ENCODE data around the gene SUN2. TPM values are rescaled to one million over a fixed set of nuclear protein-coding genes. Genes with fewer than 3 reads are reported as not detected.
"Not testable (repeated sequence)": the region's sequence is repeated elsewhere in the genome, so short reads cannot be mapped to it uniquely, and the experiment has no call there.

The SUN2 gene
- total and polyA plus RNA-seq, 10 of the 15 experiments (the other 5 are each of a cell fraction or from before 2014, with no cell fraction given), result 0.18 to 107 (median 35.9) TPM

DNA sequence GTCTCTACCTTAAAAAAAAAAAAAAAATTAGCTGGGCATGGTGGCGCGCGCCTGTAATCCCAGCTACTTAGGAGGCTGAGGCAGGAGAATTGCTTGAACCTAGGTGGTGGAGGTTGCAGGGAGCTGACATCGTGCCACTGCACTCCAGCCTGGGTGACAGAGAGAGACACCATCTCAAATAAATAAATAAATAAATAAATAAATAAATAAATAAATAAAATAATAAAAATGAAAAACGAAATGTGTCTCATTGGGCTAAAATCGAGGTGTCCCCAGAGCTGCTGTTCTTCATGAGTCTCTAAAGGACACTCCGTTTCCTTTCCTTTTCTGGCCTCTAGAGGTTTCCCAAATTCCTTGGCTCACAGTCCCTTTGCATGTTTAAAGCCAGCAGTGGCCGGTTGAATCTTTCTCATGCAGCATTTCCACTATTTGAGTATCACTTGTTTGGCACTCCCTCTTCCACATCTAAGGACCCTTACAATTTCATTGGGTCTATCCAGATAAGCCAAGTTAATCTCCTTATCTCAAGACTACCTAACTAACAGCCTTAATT is 49.3 kb upstream of the SUN2 start:
- intact Hi-C loops (cut with micrococcal nuclease; ENCODE audit: unreplicated experiment); H3K27me3 ChIP-seq (replicated peaks in 1 of 2; ENCODE audit: control insufficient read depth in 2 of 2, insufficient read depth in 2 of 2, low read length in 1 of 2); POLR2A ChIA-PET; ATAC-seq; H3K4me1 ChIP-seq (ENCODE audit: control insufficient read depth, insufficient read depth, low read length); H3K36me3 ChIP-seq (ENCODE audit: control insufficient read depth in 2 of 2, insufficient read depth in 2 of 2, low read length in 1 of 2); H2AFZ ChIP-seq (ENCODE audit: control insufficient read depth, low read depth, low read length); DNase-seq (ENCODE audit: low read depth, low spot score); RAD21 ChIA-PET (ENCODE audit: unreplicated experiment); FAIRE-seq; H3K9me3 ChIP-seq (replicated peaks; ENCODE audit: control insufficient read depth, insufficient read depth, low read length); CTCF ChIA-PET; BruUV-seq (replicated peaks); H3K9ac ChIP-seq (ENCODE audit: control insufficient read depth, insufficient read depth, low read length); H3K79me2 ChIP-seq (ENCODE audit: control insufficient read depth, insufficient read depth, low read length); H3K4me3 ChIP-seq; H3K4me2 ChIP-seq (ENCODE audit: control insufficient read depth, insufficient read depth); in situ Hi-C loops (cut with MboI); H3K27ac ChIP-seq (ENCODE audit: control insufficient read depth, insufficient read depth); H4K20me1 ChIP-seq (ENCODE audit: control insufficient read depth, insufficient read depth): not testable (repeated sequence)
- 43% methylated on average over 8 of the region's 8 CpGs for WGBS (ENCODE audit: insufficient coverage, insufficient replicate concordance, low lambda C conversion rate, missing lambda C conversion rate)
- SMC1A ChIA-PET (ENCODE audit: uncharacterized antibody, unreplicated experiment), result interaction anchor here (0.8 kb wide), 1 partner anchor 49 kb away, joined by 4 read pairs; no protein-coding TSS in a partner anchor

DNA sequence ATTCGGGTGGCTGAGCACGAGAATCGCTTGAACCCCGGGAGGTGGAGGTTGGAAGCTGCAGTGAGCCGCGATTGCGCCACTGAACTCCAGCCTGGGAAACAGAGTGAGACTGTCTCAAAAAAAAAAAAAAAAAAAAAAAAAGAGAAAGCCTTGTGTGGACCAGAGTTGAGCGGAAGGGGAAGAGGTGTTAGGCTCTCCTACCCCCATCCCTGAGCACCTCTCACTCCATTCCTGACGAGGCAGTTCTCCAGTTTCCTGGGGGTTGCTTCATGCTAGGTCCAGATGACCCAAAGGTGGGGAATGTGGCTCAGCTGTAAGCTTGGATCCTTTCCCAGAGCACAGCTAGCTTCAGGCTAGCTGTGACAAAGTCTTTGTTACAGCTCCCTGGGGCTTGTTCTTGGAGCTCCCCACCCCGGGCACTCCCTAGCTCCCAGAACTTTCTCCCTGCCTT is 46.9 kb upstream of the SUN2 start:
- Histone ChIP-seq H3K4me2 (ENCODE audit: control insufficient read depth, insufficient read depth) (no peak overlapping the region), H3K27me3 (replicated peaks in 1 of 2; ENCODE audit: control insufficient read depth in 2 of 2, insufficient read depth in 2 of 2, low read length in 1 of 2) (no peaks in the 10 kb centered on the region; a peak in 1 of 4 replicates), H3K27ac (ENCODE audit: control insufficient read depth, insufficient read depth) (no peak overlapping the region), H3K9me3 (replicated peaks; ENCODE audit: control insufficient read depth, insufficient read depth, low read length) (no peaks in the 10 kb centered on the region; the same call in 2 of the 3 replicates), H3K9ac (ENCODE audit: control insufficient read depth, insufficient read depth, low read length) (no peak overlapping the region), H3K79me2 (ENCODE audit: control insufficient read depth, insufficient read depth, low read length) (no peaks in the 10 kb centered on the region), H3K4me1 (ENCODE audit: control insufficient read depth, insufficient read depth, low read length) (no peaks in the 10 kb centered on the region), H3K4me3 (no peak overlapping the region), H3K36me3 (ENCODE audit: control insufficient read depth in 2 of 2, insufficient read depth in 2 of 2, low read length in 1 of 2) (no peaks in the 10 kb centered on the region), H2AFZ (ENCODE audit: control insufficient read depth, low read depth, low read length) (no peak overlapping the region), H4K20me1 (ENCODE audit: control insufficient read depth, insufficient read depth) (no peaks in the 10 kb centered on the region)
- CTCF ChIA-PET, result interaction anchor here (0.6 kb wide), 1 partner anchor 66 kb away, joined by 3 read pairs; no protein-coding TSS in a partner anchor
- no peak for FAIRE-seq
- in situ Hi-C loops (cut with MboI) (no loop called here), intact Hi-C loops (cut with micrococcal nuclease; ENCODE audit: unreplicated experiment) (no loop called here)
- WGBS (ENCODE audit: insufficient coverage, insufficient replicate concordance, low lambda C conversion rate, missing lambda C conversion rate), result 44% methylated on average over 10 of the region's 10 CpGs
- DNase-seq (ENCODE audit: low read depth, low spot score), result no peak
- no peak for TF ChIP-seq SIX5 (IDR thresholded peaks at IDR 0.05; ENCODE audit: low read depth, low read length, severe bottlenecking)
- TF ChIP-seq, protein P1, sequence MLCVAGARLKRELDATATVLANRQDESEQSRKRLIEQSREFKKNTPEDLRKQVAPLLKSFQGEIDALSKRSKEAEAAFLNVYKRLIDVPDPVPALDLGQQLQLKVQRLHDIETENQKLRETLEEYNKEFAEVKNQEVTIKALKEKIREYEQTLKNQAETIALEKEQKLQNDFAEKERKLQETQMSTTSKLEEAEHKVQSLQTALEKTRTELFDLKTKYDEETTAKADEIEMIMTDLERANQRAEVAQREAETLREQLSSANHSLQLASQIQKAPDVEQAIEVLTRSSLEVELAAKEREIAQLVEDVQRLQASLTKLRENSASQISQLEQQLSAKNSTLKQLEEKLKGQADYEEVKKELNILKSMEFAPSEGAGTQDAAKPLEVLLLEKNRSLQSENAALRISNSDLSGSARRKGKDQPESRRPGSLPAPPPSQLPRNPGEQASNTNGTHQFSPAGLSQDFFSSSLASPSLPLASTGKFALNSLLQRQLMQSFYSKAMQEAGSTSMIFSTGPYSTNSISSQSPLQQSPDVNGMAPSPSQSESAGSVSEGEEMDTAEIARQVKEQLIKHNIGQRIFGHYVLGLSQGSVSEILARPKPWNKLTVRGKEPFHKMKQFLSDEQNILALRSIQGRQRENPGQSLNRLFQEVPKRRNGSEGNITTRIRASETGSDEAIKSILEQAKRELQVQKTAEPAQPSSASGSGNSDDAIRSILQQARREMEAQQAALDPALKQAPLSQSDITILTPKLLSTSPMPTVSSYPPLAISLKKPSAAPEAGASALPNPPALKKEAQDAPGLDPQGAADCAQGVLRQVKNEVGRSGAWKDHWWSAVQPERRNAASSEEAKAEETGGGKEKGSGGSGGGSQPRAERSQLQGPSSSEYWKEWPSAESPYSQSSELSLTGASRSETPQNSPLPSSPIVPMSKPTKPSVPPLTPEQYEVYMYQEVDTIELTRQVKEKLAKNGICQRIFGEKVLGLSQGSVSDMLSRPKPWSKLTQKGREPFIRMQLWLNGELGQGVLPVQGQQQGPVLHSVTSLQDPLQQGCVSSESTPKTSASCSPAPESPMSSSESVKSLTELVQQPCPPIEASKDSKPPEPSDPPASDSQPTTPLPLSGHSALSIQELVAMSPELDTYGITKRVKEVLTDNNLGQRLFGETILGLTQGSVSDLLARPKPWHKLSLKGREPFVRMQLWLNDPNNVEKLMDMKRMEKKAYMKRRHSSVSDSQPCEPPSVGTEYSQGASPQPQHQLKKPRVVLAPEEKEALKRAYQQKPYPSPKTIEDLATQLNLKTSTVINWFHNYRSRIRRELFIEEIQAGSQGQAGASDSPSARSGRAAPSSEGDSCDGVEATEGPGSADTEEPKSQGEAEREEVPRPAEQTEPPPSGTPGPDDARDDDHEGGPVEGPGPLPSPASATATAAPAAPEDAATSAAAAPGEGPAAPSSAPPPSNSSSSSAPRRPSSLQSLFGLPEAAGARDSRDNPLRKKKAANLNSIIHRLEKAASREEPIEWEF (IDR thresholded peaks at IDR 0.05; ENCODE audit: insufficient replicate concordance, low read depth, low read length), result no peak
- TF ChIP-seq, protein P2, sequence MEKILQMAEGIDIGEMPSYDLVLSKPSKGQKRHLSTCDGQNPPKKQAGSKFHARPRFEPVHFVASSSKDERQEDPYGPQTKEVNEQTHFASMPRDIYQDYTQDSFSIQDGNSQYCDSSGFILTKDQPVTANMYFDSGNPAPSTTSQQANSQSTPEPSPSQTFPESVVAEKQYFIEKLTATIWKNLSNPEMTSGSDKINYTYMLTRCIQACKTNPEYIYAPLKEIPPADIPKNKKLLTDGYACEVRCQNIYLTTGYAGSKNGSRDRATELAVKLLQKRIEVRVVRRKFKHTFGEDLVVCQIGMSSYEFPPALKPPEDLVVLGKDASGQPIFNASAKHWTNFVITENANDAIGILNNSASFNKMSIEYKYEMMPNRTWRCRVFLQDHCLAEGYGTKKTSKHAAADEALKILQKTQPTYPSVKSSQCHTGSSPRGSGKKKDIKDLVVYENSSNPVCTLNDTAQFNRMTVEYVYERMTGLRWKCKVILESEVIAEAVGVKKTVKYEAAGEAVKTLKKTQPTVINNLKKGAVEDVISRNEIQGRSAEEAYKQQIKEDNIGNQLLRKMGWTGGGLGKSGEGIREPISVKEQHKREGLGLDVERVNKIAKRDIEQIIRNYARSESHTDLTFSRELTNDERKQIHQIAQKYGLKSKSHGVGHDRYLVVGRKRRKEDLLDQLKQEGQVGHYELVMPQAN (conservative IDR thresholded peaks at IDR 0.05), result no peak
- RAD21 ChIA-PET (ENCODE audit: unreplicated experiment), result no interaction called here
- BruUV-seq (replicated peaks), result no TSS peak
- ATAC-seq, result no peak
- POLR2A ChIA-PET, result no interaction called here
- SMC1A ChIA-PET (ENCODE audit: uncharacterized antibody, unreplicated experiment), result interaction anchor here (1.1 kb wide), 1 partner anchor 51 kb away, joined by 3 read pairs; no protein-coding TSS in a partner anchor

All from GM12878 (cell line).